ENCODE measurements around the gene PIGK. TPM values are rescaled to one million over a fixed set of nuclear protein-coding genes. Genes with fewer than 3 reads are reported as not detected.
A peak's percentile ranks its signal among the peaks of the same experiment; 100 is the strongest.
"Not testable (repeated sequence)": the region's sequence is repeated elsewhere in the genome, so short reads cannot be mapped to it uniquely, and the experiment has no call there.

The PIGK gene
- total RNA-seq, 4 donors from 2014 or later = 15.3 to 27.2 (median 20.9) TPM

GRCh38 chr1:77222496-77222895 is 3.3 kb upstream of the PIGK start:
- no peak overlapping the region for H3K4me3 ChIP-seq
- TF ChIP-seq POLR2A (IDR thresholded peaks at IDR 0.05) (no peak), EP300 (IDR thresholded peaks at IDR 0.05) (no peak), CTCF (IDR thresholded peaks at IDR 0.05) (no peak)
- H3K27me3 ChIP-seq = no peaks in the 10 kb centered on the region
- no peaks in the 10 kb centered on the region for H3K9me3 ChIP-seq
- no peak overlapping the region for H3K27ac ChIP-seq
- peaks cover 0 to 22% (median 5%) of the 10 kb centered on the region in 4 donors for H3K4me1 ChIP-seq
- H3K36me3 ChIP-seq = peaks cover 0 to 14% (median 0%) of the 10 kb centered on the region in 3 donors
- WGBS, 2 donors = 90 to 92% methylated on average over 5 of the region's 5 CpGs
- no peak for DNase-seq (ENCODE audit: low spot score in 2 of 2)

DNA sequence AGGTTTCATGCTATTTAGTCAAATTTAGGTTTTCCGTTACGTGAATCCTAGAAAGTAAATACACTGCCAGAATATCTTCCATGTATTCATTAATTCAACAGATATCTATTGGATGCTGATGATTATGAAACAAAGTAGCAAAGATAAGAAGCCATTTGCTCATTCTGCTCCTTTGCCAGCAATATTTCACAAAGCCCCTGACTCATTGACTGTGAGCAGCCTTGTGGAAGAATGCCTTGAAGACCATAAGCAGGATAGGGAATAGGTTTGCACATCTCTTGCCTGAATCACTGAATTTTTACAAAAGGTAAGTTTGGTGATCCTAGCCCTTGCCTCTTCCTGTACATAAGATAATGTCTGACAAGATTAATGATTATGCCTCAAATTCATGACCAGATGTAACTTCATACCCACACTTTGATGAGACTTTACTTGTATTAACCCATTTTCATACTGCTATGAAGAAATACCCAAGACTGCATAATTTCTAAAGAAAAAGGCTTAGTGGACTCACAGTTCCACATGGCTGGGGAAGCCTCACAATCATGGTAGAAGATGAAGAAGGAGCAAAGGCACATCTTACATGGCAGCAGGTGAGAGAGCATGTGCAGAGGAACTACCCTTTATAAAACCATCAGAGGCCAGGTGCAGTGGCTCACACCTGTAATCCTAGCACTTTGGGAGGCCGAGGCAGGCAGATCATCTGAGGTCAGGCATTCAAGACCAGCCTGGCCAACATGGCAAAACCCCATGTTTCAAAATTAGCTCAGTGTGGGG is 1.6 kb upstream of the PIGK start:
- H3K27ac ChIP-seq = no peak overlapping the region
- H3K4me1 ChIP-seq = peaks cover 0 to 27% (median 5%) of the 10 kb centered on the region in 4 donors
- 59 to 65% methylated on average over 3 of the region's 3 CpGs for WGBS, 2 donors
- peaks cover 0 to 14% (median 0%) of the 10 kb centered on the region in 3 donors for H3K36me3 ChIP-seq
- TF ChIP-seq EP300 (IDR thresholded peaks at IDR 0.05) (no peak), POLR2A (IDR thresholded peaks at IDR 0.05) (no peak)
- H3K9me3 ChIP-seq = no peaks in the 10 kb centered on the region
- H3K4me3 ChIP-seq = no peak overlapping the region
- H3K27me3 ChIP-seq = no peaks in the 10 kb centered on the region
- DNase-seq (ENCODE audit: low spot score in 2 of 2) = no peak

DNA sequence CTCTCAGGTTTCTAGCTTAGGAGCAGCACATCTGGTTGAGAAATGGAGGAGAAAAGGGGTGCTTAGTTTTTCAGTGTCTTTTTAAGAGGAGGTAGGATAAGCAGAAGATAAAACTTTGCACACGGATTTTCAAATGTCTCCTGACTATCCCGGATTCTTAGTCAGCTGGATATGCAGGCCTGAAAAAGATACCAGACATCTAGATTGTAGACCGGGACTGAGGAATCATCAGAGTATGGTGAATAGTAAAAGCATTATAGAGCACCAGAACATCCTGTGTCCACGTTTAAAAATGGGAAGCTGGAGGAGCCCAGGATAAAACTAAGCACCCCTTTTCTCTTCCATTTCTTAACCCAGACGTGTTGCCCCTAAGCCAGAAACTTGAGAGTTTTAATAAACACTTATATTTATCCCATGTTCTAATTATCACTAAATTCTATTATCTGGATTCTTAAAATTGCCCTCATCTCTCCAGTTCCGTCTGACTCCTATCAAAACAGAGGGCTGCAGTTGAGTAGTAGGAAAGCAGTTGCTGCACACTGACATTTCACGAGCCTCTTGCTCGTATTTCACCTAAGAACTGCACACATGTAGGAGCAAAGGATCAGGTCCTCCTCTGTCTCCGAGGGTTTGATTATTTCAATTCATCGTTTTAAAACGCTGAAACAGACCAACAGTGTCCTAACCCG is 609 bp downstream of the PIGK start:
- 5% methylated on average over 12 of the region's 12 CpGs for WGBS, 2 donors
- TF ChIP-seq EP300 (IDR thresholded peaks at IDR 0.05) (no peak), CTCF (IDR thresholded peaks at IDR 0.05) (no peak), POLR2A (IDR thresholded peaks at IDR 0.05) (no peak)
- Histone ChIP-seq H3K27ac (peak overlapping the region; percentile 83 to 94 (median 86)), H3K27me3 (no peaks in the 10 kb centered on the region), H3K36me3 (peaks cover 0 to 14% (median 0%) of the 10 kb centered on the region in 3 donors), H3K4me3 (peak overlapping the region; percentile 65 to 93 (median 74)), H3K4me1 (peaks cover 0 to 27% (median 5%) of the 10 kb centered on the region in 4 donors), H3K9me3 (no peaks in the 10 kb centered on the region)
- DNase-seq (ENCODE audit: low spot score in 2 of 2) = no peak

DNA sequence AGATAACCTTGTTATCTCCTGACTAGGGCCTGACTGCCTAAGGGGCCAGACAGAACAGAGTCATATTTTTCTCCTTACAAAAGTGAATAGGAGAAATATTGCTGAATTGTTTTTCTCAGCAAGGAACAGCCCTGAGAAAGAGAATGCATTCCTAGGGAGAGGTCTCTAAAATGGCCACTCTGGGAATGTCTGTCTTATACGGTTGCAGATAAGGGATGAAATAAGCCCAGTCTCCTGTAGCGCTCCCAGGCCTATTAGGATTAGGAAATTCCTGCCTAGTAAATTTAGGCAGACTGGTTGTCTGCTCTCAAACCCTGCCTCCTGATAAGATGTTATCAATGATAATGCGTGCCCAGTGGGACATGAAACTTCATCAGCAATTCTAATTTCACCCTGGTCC is 15.2 kb downstream of the PIGK start:
- not testable (repeated sequence) for H3K4me1 ChIP-seq; H3K27ac ChIP-seq; DNase-seq (ENCODE audit: low spot score in 2 of 2); H3K4me3 ChIP-seq; H3K27me3 ChIP-seq
- H3K36me3 ChIP-seq = peaks cover 0 to 33% (median 0%) of the 10 kb centered on the region in 3 donors
- peaks cover 0 to 10% (median 0%) of the 10 kb centered on the region in 4 donors for H3K9me3 ChIP-seq
- 93 to 98% methylated on average over 3 of the region's 3 CpGs for WGBS, 2 donors

DNA sequence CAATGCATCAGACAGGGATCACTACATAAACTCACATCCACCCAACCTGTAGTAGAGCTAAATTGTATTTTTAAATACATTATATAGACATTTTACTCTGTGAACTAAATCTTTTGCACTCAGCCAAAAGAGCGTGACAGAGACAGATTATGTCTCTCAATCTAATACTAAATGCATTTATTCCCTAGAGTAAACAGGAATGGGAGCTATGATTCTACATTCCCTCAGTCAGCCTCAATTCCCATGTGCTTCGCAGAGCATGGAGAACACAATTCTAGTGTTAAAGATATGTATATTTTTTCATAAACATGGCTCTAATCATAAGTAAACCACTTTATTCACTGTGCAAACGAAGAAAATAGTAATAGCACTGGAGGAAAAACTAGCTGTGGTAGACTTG is 16.5 kb downstream of the PIGK start:
- 81 to 87% methylated on average over 3 of the region's 3 CpGs for WGBS, 2 donors
- DNase-seq (ENCODE audit: low spot score in 2 of 2) = no peak
- Histone ChIP-seq H3K4me3 (no peak overlapping the region), H3K36me3 (peaks cover 0 to 33% (median 0%) of the 10 kb centered on the region in 3 donors), H3K9me3 (peaks cover 0 to 10% (median 0%) of the 10 kb centered on the region in 4 donors), H3K27ac (no peak overlapping the region), H3K27me3 (no peaks in the 10 kb centered on the region), H3K4me1 (no peaks in the 10 kb centered on the region)
- TF ChIP-seq POLR2A (IDR thresholded peaks at IDR 0.05) (no peak), CTCF (IDR thresholded peaks at IDR 0.05) (no peak)

GRCh38 chr1:77200806-77201205 is 18.4 kb downstream of the PIGK start:
- Histone ChIP-seq H3K36me3 (peaks cover 0 to 31% (median 0%) of the 10 kb centered on the region in 3 donors), H3K27me3 (no peaks in the 10 kb centered on the region), H3K4me3 (no peak overlapping the region), H3K4me1 (no peaks in the 10 kb centered on the region), H3K9me3 (peaks cover 0 to 10% (median 0%) of the 10 kb centered on the region in 4 donors), H3K27ac (no peak overlapping the region)
- 91 to 95% methylated on average over 2 of the region's 2 CpGs for WGBS, 2 donors
- TF ChIP-seq POLR2A (IDR thresholded peaks at IDR 0.05) (no peak), EP300 (IDR thresholded peaks at IDR 0.05) (no peak), CTCF (IDR thresholded peaks at IDR 0.05) (no peak)
- no peak for DNase-seq (ENCODE audit: low spot score in 2 of 2)

Data from tibial nerve (tissue), 4 donors.